HG02973 (cell line): Measurements from ENCODE around the gene TRPV6.

Experiments used
- ATAC-seq: cut with Tn5 transposase; IDR thresholded peaks from one replicate; pipeline ENCODE4 v1.9.1; 2021; ENCODE audit warnings: moderate library complexity; ENCODE audit not compliant: unreplicated experiment

The TRPV6 gene

GRCh38 chr7:142855114-142855743, 30.3 kb downstream of the TRPV6 start:
- ATAC-seq: no peak

GRCh38 chr7:142854372-142855113, 31.0 kb downstream of the TRPV6 start, which contains the start of gene EPHB6:
Gene EPHB6 (plus strand): TSS chr7:142855076. CDS start chr7:142863228, 8,152 bp downstream.
- peak; percentile 46 for ATAC-seq

GRCh38 chr7:142853739-142854371, 31.7 kb downstream of the TRPV6 start:
- peak; percentile 81 for ATAC-seq

- ATAC-seq: no peak
Observed at GRCh38 chr7:142851919-142852318, 33.6 kb downstream of the TRPV6 start.

- ATAC-seq: no peak
Observed at GRCh38 chr7:142851269-142851668, 34.3 kb downstream of the TRPV6 start.

GRCh38 chr7:142847353-142847752, 38.2 kb downstream of the TRPV6 start:
- ATAC-seq: no peak

- no peak for ATAC-seq
Observed at GRCh38 chr7:142842251-142842766, 43.2 kb downstream of the TRPV6 start.

GRCh38 chr7:142838461-142839213, 46.9 kb downstream of the TRPV6 start:
- ATAC-seq: no peak

- no peak for ATAC-seq
Observed at GRCh38 chr7:142836426-142836825, 49.1 kb downstream of the TRPV6 start.

- no peak for ATAC-seq
Observed at GRCh38 chr7:142835487-142835886, 50.1 kb downstream of the TRPV6 start.

GRCh38 chr7:142833174-142834048, 52.1 kb downstream of the TRPV6 start:
- ATAC-seq: peak; percentile 68

- ATAC-seq: no peak
Observed at GRCh38 chr7:142832417-142832816, 53.1 kb downstream of the TRPV6 start.

- ATAC-seq: no peak
Observed at GRCh38 chr7:142827951-142828500, 57.5 kb downstream of the TRPV6 start.

- ATAC-seq: no peak
Observed at GRCh38 chr7:142822714-142823113, 62.8 kb downstream of the TRPV6 start.
